ENCODE measurements around the gene JAM2. TPM values are rescaled to one million over a fixed set of nuclear protein-coding genes. Genes with fewer than 3 reads are reported as not detected.

JAM2 gene
- total RNA-seq, 1 experiment from 2014 or later = 0.15 TPM

DNA sequence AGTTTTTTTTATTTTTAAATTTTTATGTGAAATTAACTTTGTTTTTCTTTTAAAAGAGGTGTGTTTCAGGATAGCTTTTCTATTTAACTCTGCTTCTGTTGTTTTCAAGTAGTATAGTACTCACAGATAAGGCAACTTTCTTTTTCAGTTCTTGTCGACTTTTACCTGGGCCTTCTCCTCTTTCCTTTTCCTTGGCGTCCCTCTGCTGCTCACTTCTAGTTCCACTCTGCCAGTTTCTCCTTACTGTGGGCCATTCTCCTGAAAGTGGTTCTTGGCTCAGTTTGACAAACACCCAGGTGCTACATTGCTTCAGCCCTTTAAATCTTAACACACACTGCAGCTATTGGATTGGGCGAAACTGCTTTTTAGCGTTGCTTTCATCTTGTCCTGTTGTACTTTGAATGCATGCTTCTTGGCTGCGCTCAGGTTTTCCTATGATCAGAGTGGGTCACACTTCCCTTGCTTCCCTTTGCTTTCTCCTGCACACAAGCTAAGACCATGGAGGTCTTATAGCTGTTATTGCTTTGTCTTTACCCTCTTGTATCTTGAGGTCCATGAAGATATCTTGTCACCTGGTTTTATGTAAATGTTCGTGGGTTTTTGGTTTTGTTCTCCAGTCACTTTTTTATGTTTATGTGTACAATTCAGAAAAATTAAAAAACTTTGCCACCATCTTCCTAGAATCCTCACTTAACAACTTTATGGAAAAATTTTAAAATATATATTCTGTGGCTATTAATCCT is 117.3 kb downstream of the JAM2 start:
- H3K36me3 ChIP-seq (ENCODE audit: control insufficient read depth in 1 of 2, insufficient read depth in 2 of 2, low read length in 2 of 2) = peaks cover 10 to 28% of the 10 kb centered on the region in 2 experiments; a peak in 3 of 4 replicates
- no peak overlapping the region for H3K27ac ChIP-seq (ENCODE audit: low read depth, low read length)
- ChIA-PET CTCF (interaction anchor here (1.1 kb wide), 1 partner anchor 46 kb away, joined by 3 read pairs; no protein-coding TSS in a partner anchor), RAD21 (ENCODE audit: low non-redundant PET in 1 of 2, low total read pairs in 2 of 2, uncharacterized antibody in 2 of 2, unreplicated experiment in 2 of 2) (no interaction called here), POLR2A (no interaction called here)
- H3K9ac ChIP-seq (ENCODE audit: low read length) = no peak overlapping the region
- TF ChIP-seq CEBPB (IDR thresholded peaks at IDR 0.05; ENCODE audit: low read depth) = no peak
- no peak for TF ChIP-seq SRF (IDR thresholded peaks at IDR 0.05; ENCODE audit: low read depth)
- no peak for TF ChIP-seq POLR2AphosphoS5 (IDR thresholded peaks at IDR 0.05; ENCODE audit: low read depth, low read length)
- no peak for TF ChIP-seq ZFX (IDR thresholded peaks at IDR 0.05)
- no peak for TF ChIP-seq ELF1 (IDR thresholded peaks at IDR 0.05; ENCODE audit: borderline replicate concordance, low read depth)
- TF ChIP-seq JUND (IDR thresholded peaks at IDR 0.05) = no peak
- TF ChIP-seq FOSL1 (IDR thresholded peaks at IDR 0.05; ENCODE audit: low read depth) = no peak
- TF ChIP-seq POLR2A (IDR thresholded peaks at IDR 0.05; ENCODE audit: borderline replicate concordance, extremely low read depth, insufficient read depth, insufficient read length) = no peak
- TF ChIP-seq, protein P1, sequence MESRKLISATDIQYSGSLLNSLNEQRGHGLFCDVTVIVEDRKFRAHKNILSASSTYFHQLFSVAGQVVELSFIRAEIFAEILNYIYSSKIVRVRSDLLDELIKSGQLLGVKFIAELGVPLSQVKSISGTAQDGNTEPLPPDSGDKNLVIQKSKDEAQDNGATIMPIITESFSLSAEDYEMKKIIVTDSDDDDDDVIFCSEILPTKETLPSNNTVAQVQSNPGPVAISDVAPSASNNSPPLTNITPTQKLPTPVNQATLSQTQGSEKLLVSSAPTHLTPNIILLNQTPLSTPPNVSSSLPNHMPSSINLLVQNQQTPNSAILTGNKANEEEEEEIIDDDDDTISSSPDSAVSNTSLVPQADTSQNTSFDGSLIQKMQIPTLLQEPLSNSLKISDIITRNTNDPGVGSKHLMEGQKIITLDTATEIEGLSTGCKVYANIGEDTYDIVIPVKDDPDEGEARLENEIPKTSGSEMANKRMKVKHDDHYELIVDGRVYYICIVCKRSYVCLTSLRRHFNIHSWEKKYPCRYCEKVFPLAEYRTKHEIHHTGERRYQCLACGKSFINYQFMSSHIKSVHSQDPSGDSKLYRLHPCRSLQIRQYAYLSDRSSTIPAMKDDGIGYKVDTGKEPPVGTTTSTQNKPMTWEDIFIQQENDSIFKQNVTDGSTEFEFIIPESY (IDR thresholded peaks at IDR 0.05; ENCODE audit: extremely low read depth, insufficient replicate concordance, low read length) = no peak
- no peaks in the 10 kb centered on the region for H3K9me3 ChIP-seq (ENCODE audit: control insufficient read depth in 1 of 2, insufficient read depth in 1 of 2, low read depth in 1 of 2, low read length in 2 of 2)
- no peaks in the 10 kb centered on the region for H3K4me1 ChIP-seq (ENCODE audit: control insufficient read depth in 1 of 2, insufficient read depth in 2 of 2, low read length in 2 of 2)
- ATAC-seq (no peak), DNase-seq (ENCODE audit: low read depth, low spot score) (no peak)
- H3K4me3 ChIP-seq (replicated peaks in 1 of 2; ENCODE audit: low read depth in 1 of 2, low read length in 2 of 2) = no peak overlapping the region
- no peaks in the 10 kb centered on the region for H3K79me2 ChIP-seq (ENCODE audit: insufficient read depth, low read length)
- intact Hi-C loops (cut with micrococcal nuclease) = no loop called here
- H3K9me2 ChIP-seq (ENCODE audit: insufficient read depth) = no peaks in the 10 kb centered on the region
- no peak overlapping the region for H2AFZ ChIP-seq (ENCODE audit: low read depth, low read length, poor library complexity, severe bottlenecking)
- H3K4me2 ChIP-seq (ENCODE audit: low read length) = no peak overlapping the region
- no TSS peak for BruUV-seq (replicated peaks)
- no peaks in the 10 kb centered on the region for H3K27me3 ChIP-seq (ENCODE audit: insufficient read depth, low read length)
- no peaks in the 10 kb centered on the region for H4K20me1 ChIP-seq (ENCODE audit: insufficient read depth)

All from HCT116 (cell line).